ENCODE data around the gene PTCH1. TPM values are rescaled to one million over a fixed set of nuclear protein-coding genes. Genes with fewer than 3 reads are reported as not detected.

Gene PTCH1
- total RNA-seq, 1 experiment from 2014 or later = 6.6 TPM

- no TSS peak for BruUV-seq (replicated peaks)
- Histone ChIP-seq H3K4me3 (ENCODE audit: low read depth in 2 of 2, low read length in 2 of 2) (no peak overlapping the region), H3K27me3 (ENCODE audit: control insufficient read depth, insufficient read depth, low read length) (no peaks in the 10 kb centered on the region), H3K27ac (ENCODE audit: low read length) (no peak overlapping the region), H3K36me3 (ENCODE audit: control insufficient read depth, insufficient read depth, low read length) (no peaks in the 10 kb centered on the region; the same call in 1 of the 2 replicates), H3K9me3 (ENCODE audit: control insufficient read depth, insufficient read depth, low read depth, low read length) (no peaks in the 10 kb centered on the region), H3K4me1 (ENCODE audit: control insufficient read depth, insufficient read depth, low read length) (peaks cover 3% of the 10 kb centered on the region; the same call in 1 of the 2 replicates)
- DNase-seq (ENCODE audit: low read depth, low spot score) (no peak), ATAC-seq (no peak)
- TF ChIP-seq SIN3A (IDR thresholded peaks at IDR 0.05; ENCODE audit: borderline replicate concordance, insufficient read depth, low read depth, low read length) = no peak
- no peak for TF ChIP-seq CTCF (IDR thresholded peaks at IDR 0.05)
- TF ChIP-seq TCF7L2 (IDR thresholded peaks at IDR 0.05; ENCODE audit: low read depth, low read length) = no peak
- no peak for TF ChIP-seq REST (IDR thresholded peaks at IDR 0.05; ENCODE audit: insufficient read depth in 1 of 2, low read depth in 2 of 2, low read length in 1 of 2)
- no peak for TF ChIP-seq POLR2AphosphoS5 (IDR thresholded peaks at IDR 0.05; ENCODE audit: low read depth, low read length)
- in situ Hi-C loops (cut with HindIII; ENCODE audit: low pct_unique_long_range_greater_than_20kb, low sequenced_read_pairs) (no loop called here), intact Hi-C loops (cut with micrococcal nuclease; ENCODE audit: unreplicated experiment) (no loop called here)
- CTCF ChIA-PET = no interaction called here
- POLR2A ChIA-PET = no interaction called here
Observed at GRCh38 chr9:95484225-95484624, 32.5 kb downstream of the PTCH1 start.

- Histone ChIP-seq H3K27me3 (ENCODE audit: control insufficient read depth, insufficient read depth, low read length) (no peaks in the 10 kb centered on the region), H3K27ac (ENCODE audit: low read length) (no peak overlapping the region), H3K36me3 (ENCODE audit: control insufficient read depth, insufficient read depth, low read length) (no peaks in the 10 kb centered on the region; the same call in 1 of the 2 replicates), H3K4me1 (ENCODE audit: control insufficient read depth, insufficient read depth, low read length) (peaks cover 3% of the 10 kb centered on the region; the same call in 1 of the 2 replicates), H3K9me3 (ENCODE audit: control insufficient read depth, insufficient read depth, low read depth, low read length) (no peaks in the 10 kb centered on the region), H3K4me3 (ENCODE audit: low read depth in 2 of 2, low read length in 2 of 2) (no peak overlapping the region)
- no peak for ATAC-seq
- no peak for DNase-seq (ENCODE audit: low read depth, low spot score)
- TF ChIP-seq SIN3A (IDR thresholded peaks at IDR 0.05; ENCODE audit: borderline replicate concordance, insufficient read depth, low read depth, low read length) (no peak), REST (IDR thresholded peaks at IDR 0.05; ENCODE audit: insufficient read depth in 1 of 2, low read depth in 2 of 2, low read length in 1 of 2) (no peak), TCF7L2 (IDR thresholded peaks at IDR 0.05; ENCODE audit: low read depth, low read length) (no peak), POLR2AphosphoS5 (IDR thresholded peaks at IDR 0.05; ENCODE audit: low read depth, low read length) (no peak), CTCF (IDR thresholded peaks at IDR 0.05) (no peak)
- BruUV-seq (replicated peaks) = no TSS peak
- POLR2A ChIA-PET = no interaction called here
- intact Hi-C loops (cut with micrococcal nuclease; ENCODE audit: unreplicated experiment) (no loop called here), in situ Hi-C loops (cut with HindIII; ENCODE audit: low pct_unique_long_range_greater_than_20kb, low sequenced_read_pairs) (no loop called here)
- CTCF ChIA-PET = no interaction called here
Observed at GRCh38 chr9:95483431-95483830, 33.3 kb downstream of the PTCH1 start.

Data from Panc1 (cell line).